ENCODE data around the gene GOLT1B.

DNA sequence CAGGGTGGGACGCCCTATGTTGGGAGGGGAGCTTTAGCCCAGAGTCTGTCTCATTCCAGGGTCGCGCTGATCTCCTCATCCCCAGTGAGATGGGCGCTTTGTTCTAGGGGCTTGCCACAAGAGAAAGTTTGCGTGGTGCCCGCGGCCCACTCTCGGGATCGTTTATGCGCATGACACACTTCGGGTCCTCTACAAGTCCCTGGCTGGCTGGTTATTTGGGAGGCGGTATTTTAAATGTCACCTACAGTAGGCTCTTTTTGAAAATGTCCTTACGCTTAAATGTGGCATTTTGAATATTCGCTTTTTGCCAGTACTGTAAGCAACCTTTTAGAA is 541 bp downstream of the GOLT1B start:
- TF ChIP-seq, protein P1, sequence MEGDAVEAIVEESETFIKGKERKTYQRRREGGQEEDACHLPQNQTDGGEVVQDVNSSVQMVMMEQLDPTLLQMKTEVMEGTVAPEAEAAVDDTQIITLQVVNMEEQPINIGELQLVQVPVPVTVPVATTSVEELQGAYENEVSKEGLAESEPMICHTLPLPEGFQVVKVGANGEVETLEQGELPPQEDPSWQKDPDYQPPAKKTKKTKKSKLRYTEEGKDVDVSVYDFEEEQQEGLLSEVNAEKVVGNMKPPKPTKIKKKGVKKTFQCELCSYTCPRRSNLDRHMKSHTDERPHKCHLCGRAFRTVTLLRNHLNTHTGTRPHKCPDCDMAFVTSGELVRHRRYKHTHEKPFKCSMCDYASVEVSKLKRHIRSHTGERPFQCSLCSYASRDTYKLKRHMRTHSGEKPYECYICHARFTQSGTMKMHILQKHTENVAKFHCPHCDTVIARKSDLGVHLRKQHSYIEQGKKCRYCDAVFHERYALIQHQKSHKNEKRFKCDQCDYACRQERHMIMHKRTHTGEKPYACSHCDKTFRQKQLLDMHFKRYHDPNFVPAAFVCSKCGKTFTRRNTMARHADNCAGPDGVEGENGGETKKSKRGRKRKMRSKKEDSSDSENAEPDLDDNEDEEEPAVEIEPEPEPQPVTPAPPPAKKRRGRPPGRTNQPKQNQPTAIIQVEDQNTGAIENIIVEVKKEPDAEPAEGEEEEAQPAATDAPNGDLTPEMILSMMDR (conservative IDR thresholded peaks at IDR 0.05; ENCODE audit: low read depth, low read length), result no peak
- no peak for TF ChIP-seq EZH2 (IDR thresholded peaks at IDR 0.05; ENCODE audit: low read length, unreplicated experiment)

Data from PC-3 (cell line).